ENCODE measurements around the gene NIPBL. TPM values are rescaled to one million over a fixed set of nuclear protein-coding genes. Genes with fewer than 3 reads are reported as not detected.

Gene NIPBL
- total and polyA plus RNA-seq, 8 donors, result 48.8 to 80.2 (median 67.6) TPM

DNA sequence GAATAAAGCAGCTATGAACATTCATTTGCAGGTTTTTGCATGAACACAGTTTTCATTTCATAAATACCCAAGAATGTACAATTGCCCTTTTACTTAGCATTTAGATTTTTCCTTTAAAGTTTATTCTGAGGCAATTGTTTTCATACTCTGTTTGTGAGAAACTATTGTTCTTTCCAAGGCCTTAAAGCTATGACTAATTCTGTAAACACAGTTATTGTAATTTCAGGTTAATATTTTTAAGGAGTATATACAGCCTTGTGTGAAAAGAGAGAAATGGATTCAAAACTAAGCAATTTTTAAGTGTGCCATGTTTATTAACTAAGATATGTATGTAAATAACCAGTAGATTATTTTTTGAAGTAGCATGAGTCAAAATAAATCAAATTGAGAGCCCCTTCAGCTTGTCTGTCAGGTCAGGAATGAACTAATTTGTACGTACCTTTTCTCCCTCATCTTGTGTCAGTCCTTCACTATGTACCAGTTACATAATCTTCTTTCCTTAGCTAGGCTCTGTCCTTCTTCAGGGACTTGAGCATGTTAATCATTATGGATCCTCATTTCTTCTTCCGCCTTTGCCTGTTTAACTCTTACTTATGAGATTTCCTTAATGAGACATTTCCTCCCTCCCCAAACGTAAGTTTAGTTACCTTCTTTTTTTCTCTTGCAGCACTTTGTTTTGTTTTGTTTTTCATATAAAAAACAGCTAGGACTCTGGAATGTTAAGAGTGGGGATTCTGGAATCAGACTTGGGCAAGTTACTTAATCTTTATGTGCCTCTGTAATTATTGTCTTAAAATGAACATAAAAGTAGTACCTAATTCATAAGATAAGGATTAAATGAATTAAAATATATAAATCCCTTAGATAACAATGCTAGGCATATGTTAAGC is 63.6 kb downstream of the NIPBL start:
- no peaks in the 10 kb centered on the region for H3K9me3 ChIP-seq
- peak overlapping the region in 1 of 2 donors; percentile 13 for H3K27ac ChIP-seq
- intact Hi-C loops (cut with DNase I), result loop anchor here in 1 of 2 donors (10.0 kb wide), 1 partner anchor 65 kb away; the partner anchor contains the start of gene NIPBL
- no peak overlapping the region for H3K4me3 ChIP-seq
- peak; percentile 84 for ATAC-seq
- TF ChIP-seq, protein P1, sequence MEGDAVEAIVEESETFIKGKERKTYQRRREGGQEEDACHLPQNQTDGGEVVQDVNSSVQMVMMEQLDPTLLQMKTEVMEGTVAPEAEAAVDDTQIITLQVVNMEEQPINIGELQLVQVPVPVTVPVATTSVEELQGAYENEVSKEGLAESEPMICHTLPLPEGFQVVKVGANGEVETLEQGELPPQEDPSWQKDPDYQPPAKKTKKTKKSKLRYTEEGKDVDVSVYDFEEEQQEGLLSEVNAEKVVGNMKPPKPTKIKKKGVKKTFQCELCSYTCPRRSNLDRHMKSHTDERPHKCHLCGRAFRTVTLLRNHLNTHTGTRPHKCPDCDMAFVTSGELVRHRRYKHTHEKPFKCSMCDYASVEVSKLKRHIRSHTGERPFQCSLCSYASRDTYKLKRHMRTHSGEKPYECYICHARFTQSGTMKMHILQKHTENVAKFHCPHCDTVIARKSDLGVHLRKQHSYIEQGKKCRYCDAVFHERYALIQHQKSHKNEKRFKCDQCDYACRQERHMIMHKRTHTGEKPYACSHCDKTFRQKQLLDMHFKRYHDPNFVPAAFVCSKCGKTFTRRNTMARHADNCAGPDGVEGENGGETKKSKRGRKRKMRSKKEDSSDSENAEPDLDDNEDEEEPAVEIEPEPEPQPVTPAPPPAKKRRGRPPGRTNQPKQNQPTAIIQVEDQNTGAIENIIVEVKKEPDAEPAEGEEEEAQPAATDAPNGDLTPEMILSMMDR (IDR thresholded peaks at IDR 0.05), result no peak
- no peaks in the 10 kb centered on the region for H3K27me3 ChIP-seq
- H3K36me3 ChIP-seq, result no peaks in the 10 kb centered on the region
- DNase-seq, result no peak
- H3K4me1 ChIP-seq, result peaks cover 0 to 36% of the 10 kb centered on the region in 2 donors

DNA sequence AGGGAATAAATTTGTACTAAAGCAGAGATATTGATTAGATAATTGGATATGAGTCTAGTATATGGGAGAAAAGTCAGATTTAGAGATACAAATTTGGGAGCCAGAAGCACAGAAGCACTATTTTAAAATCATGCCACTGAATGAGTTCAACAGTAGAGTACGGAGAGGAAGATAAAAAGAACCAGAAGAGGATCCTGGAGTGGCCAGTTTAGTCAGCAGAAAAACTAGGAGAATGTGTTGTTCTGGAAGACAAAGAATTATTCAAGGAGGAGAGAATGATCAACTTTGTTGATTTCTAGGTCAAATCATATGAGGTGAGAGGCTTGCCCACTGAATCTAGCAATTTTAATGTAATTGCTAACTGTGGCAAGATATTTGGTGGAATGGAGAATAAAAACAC is 67.0 kb downstream of the NIPBL start:
- no peaks in the 10 kb centered on the region for H3K36me3 ChIP-seq
- H3K4me3 ChIP-seq, result no peak overlapping the region
- no peak for ATAC-seq
- DNase-seq, result no peak
- intact Hi-C loops (cut with DNase I), result loop anchor here in 1 of 2 donors (10.0 kb wide), 1 partner anchor 69 kb away; the partner anchor contains the start of gene NIPBL
- TF ChIP-seq, protein P1 (IDR thresholded peaks at IDR 0.05), result no peak
- no peak overlapping the region for H3K27ac ChIP-seq
- H3K4me1 ChIP-seq, result peaks cover 7 to 47% of the 10 kb centered on the region in 2 donors
- no peaks in the 10 kb centered on the region for H3K9me3 ChIP-seq
- H3K27me3 ChIP-seq, result no peaks in the 10 kb centered on the region

DNA sequence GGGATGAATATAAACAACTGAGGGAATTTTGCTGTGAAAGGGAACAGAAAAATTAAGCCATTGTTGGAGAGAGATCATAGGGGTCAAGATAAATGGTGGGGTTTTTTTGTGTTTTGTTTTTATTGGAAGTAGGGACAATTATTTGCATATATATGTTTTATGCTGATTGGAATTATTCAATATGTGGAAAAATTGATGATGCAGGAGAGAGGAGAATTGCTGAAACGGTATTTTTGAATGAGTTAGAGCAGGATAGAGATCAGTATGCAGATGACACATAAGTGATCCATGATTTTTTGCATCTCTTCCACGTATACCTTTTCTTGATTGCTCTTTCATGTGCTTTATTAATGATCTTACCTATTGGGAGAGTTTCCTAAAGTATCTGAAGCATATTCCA is 67.5 kb downstream of the NIPBL start:
- no peak for DNase-seq
- TF ChIP-seq, protein P1 (IDR thresholded peaks at IDR 0.05), result no peak
- Histone ChIP-seq H3K36me3 (no peaks in the 10 kb centered on the region), H3K27me3 (no peaks in the 10 kb centered on the region), H3K27ac (no peak overlapping the region), H3K4me3 (no peak overlapping the region), H3K9me3 (no peaks in the 10 kb centered on the region), H3K4me1 (peaks cover 7 to 47% of the 10 kb centered on the region in 2 donors)
- ATAC-seq, result no peak
- intact Hi-C loops (cut with DNase I), result loop anchor here in 1 of 2 donors (10.0 kb wide), 1 partner anchor 69 kb away; the partner anchor contains the start of gene NIPBL

DNA sequence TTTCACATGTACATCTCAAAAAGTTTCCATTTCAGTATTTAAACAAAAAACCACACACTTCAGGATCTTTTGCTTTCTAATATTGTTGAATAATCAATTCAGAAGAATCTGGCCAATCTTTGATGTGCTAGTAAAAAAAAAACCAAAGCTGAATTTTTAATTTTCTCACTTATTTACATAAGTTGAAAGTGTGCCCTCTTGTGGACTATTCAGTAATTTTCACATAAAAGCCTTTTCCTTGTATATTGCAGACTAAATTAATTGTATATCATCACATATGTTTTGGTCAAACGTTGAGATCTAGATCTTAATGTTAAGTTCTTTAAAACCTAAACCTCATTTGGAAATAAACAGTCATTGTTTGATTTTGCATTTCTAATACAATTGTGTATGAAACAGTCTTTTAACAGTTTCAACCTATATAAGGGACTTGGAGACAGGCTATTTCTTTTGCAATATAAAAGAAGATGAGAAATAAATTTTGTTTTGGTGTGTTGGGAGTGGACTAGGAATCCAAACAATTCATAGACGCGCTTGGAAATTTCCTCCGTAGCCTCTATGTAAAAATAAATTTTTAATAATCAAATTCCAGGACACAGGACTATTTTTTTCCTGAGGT is 68.1 kb downstream of the NIPBL start:
- Histone ChIP-seq H3K9me3 (no peaks in the 10 kb centered on the region), H3K36me3 (no peaks in the 10 kb centered on the region), H3K4me3 (no peak overlapping the region), H3K27ac (no peak overlapping the region), H3K27me3 (no peaks in the 10 kb centered on the region), H3K4me1 (peaks cover 7 to 48% of the 10 kb centered on the region in 2 donors)
- TF ChIP-seq, protein P1 (IDR thresholded peaks at IDR 0.05), result peak; percentile 54 to 60
- ATAC-seq (peak; percentile 29), DNase-seq (peak in 2 of 4 donors; percentile 38 to 51)
- intact Hi-C loops (cut with DNase I), result loop anchor here in 1 of 2 donors (10.0 kb wide), 1 partner anchor 70 kb away; the partner anchor contains the start of gene NIPBL

DNA sequence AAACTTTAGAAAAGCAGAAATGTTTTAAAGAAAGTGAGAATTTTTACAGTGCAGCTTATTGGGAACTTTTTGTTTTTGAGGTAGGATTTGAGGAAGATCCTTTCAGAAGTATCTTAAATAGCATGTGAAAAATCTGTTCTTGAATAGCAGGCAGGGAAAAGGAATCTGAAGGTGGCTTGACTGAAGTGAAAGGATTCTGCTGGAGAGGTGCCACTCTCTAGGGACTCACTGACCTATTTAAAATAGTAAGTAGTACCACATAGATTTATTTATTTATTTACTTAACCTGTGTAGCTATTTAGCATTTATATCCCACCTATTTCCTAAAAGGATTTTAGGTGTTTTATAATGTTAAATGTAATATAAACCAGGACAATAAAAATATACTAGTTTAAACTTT is 69.1 kb downstream of the NIPBL start:
- TF ChIP-seq, protein P1 (IDR thresholded peaks at IDR 0.05), result no peak
- Histone ChIP-seq H3K36me3 (no peaks in the 10 kb centered on the region), H3K4me1 (peaks cover 15 to 45% of the 10 kb centered on the region in 2 donors), H3K27ac (no peak overlapping the region), H3K27me3 (no peaks in the 10 kb centered on the region), H3K9me3 (no peaks in the 10 kb centered on the region), H3K4me3 (no peak overlapping the region)
- DNase-seq (no peak), ATAC-seq (no peak)
- intact Hi-C loops (cut with DNase I), result loop anchor here in 1 of 2 donors (10.0 kb wide), 1 partner anchor 71 kb away; the partner anchor contains the start of gene NIPBL

All from left lung (tissue), 10 donors.